Measurements from ENCODE around the gene DCAF16. TPM values are rescaled to one million over a fixed set of nuclear protein-coding genes. Genes with fewer than 3 reads are reported as not detected.

The DCAF16 gene
- total RNA-seq, 2 donors from 2014 or later: 12.9 to 31.1 TPM

DNA sequence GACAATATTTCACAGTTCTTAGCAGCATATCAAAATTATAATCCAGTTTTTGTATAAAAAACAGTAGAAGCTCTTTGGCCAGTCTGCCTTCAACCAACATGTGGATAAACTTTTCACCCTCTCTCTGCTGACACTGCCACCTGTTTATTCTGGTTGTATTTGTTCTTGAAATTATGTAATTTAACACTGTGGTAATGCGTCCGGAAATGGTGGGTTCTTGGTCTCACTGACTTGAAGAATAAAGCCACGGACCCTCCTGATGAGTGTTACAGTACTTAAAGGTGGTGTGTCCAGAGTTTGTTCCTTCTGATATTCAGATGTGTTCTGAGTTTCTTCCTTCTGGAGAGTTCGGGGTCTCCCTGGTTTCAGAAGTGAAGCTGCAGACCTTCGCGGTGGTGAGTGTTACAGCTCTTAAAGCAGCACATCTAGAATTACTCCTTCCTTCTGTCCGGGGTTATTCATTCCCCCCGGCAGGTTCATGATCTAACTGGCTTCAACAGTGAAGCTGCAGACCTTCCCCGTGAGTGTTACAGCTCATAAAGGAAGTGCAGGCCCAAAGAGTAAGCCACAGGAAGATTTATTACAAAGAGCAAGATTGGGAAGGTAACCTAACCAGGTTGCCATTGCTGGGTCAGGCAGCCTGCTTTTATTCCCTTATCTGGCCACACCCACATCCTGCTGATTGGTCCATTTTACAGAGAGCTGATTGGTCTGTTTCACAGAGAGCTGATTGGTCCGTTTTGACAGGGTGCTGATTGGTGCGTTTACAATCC, 44.9 kb downstream of the DCAF16 start:
- H3K27ac ChIP-seq: no peak overlapping the region
- no peaks in the 10 kb centered on the region for H3K27me3 ChIP-seq (replicated peaks; ENCODE audit: insufficient read depth)
- H3K9me3 ChIP-seq: no peaks in the 10 kb centered on the region
- DNase-seq (ENCODE audit: low spot score) (no peak), ATAC-seq (ENCODE audit: insufficient number of reproducible peaks, low FRiP score, low read depth) (no peak)
- no peak overlapping the region for H3K4me3 ChIP-seq
- no peaks in the 10 kb centered on the region for H3K4me1 ChIP-seq (ENCODE audit: control insufficient read depth in 1 of 2, low read depth in 2 of 2)
- TF ChIP-seq CTCF (IDR thresholded peaks at IDR 0.05): no peak
- no peaks in the 10 kb centered on the region for H3K36me3 ChIP-seq

- Histone ChIP-seq H3K4me3 (no peak overlapping the region), H3K27ac (no peak overlapping the region), H3K4me1 (ENCODE audit: control insufficient read depth in 1 of 2, low read depth in 2 of 2) (no peaks in the 10 kb centered on the region), H3K36me3 (no peaks in the 10 kb centered on the region), H3K27me3 (replicated peaks; ENCODE audit: insufficient read depth) (no peaks in the 10 kb centered on the region), H3K9me3 (no peaks in the 10 kb centered on the region)
- DNase-seq (ENCODE audit: low spot score) (no peak), ATAC-seq (ENCODE audit: insufficient number of reproducible peaks, low FRiP score, low read depth) (no peak)
- no peak for TF ChIP-seq CTCF (IDR thresholded peaks at IDR 0.05)
These were observed 46.6 kb downstream of the DCAF16 start for GRCh38 chr4:17763931-17764330.

DNA sequence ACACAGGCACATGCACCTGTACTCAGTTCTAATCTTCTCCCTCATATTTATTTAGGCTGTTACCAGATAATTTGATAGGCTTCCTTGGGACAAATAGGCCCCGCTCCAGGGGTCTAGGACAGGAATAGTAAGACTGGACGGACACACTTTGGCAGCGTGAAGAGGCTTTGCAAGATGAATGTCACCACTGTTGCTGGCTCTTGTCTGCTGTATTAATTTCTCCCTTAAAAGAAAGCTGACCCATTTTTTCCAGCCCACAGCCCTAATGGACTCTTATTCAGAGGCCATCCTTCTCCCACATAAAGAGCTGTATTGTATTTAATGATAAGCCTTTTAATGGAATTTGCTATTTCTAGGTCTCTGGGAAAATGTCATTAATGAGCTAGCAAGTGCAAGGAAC, 47.1 kb downstream of the DCAF16 start:
- ATAC-seq (ENCODE audit: insufficient number of reproducible peaks, low FRiP score, low read depth) (no peak), DNase-seq (ENCODE audit: low spot score) (no peak)
- H3K9me3 ChIP-seq: no peaks in the 10 kb centered on the region

DNA sequence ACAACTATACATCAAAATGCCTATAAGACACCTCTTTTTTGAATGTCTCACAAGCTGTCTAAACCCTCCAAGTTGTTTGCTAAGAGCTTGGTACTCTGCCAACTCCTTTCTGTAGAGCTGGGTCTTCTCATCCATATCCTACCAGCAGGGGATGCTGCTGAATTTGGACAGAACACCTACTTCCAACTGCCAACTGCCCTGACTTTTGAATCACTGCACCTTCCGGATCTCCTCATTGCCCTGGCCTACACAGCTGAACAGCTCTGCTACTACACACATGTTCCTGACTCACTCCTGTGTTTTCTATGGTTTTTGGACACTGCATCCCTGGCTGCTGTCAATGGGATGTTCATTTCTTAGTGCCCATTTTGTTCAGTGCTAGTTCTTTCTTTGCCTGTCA, 47.8 kb downstream of the DCAF16 start:
- Histone ChIP-seq H3K9me3 (no peaks in the 10 kb centered on the region), H3K27ac (no peak overlapping the region), H3K4me1 (ENCODE audit: control insufficient read depth in 1 of 2, low read depth in 2 of 2) (no peaks in the 10 kb centered on the region), H3K36me3 (no peaks in the 10 kb centered on the region), H3K27me3 (replicated peaks; ENCODE audit: insufficient read depth) (no peaks in the 10 kb centered on the region), H3K4me3 (no peak overlapping the region)
- no peak for TF ChIP-seq CTCF (IDR thresholded peaks at IDR 0.05)
- ATAC-seq (ENCODE audit: insufficient number of reproducible peaks, low FRiP score, low read depth) (no peak), DNase-seq (ENCODE audit: low spot score) (no peak)

More for the DNA sequence above, 47.1 kb downstream of the DCAF16 start:
- Histone ChIP-seq H3K27me3 (replicated peaks; ENCODE audit: insufficient read depth) (no peaks in the 10 kb centered on the region), H3K4me3 (no peak overlapping the region), H3K4me1 (ENCODE audit: control insufficient read depth in 1 of 2, low read depth in 2 of 2) (no peaks in the 10 kb centered on the region), H3K27ac (no peak overlapping the region), H3K36me3 (no peaks in the 10 kb centered on the region)
- TF ChIP-seq CTCF (IDR thresholded peaks at IDR 0.05): no peak

DNA sequence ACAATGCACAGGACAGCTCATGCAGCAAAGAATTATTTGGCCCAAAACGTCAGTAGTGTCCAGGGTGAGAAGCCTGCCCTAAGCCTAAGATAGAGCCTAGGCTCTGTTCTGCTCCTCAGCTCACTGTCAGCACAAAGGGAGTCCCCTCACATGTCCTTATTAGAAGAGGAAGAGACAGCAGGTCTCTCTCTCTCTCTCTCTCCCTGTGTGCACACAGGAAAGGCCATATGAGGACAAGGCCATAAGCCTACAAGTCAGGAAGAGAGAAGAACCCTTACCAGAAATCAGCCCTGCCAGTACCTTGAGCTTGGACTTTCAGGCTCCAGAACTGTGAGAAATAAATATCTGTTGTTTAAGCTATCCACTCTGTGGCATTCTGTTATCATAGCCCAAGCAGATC, 49.5 kb downstream of the DCAF16 start:
- H3K36me3 ChIP-seq: no peaks in the 10 kb centered on the region
- no peak overlapping the region for H3K4me3 ChIP-seq

More for the DNA sequence above, 49.5 kb downstream of the DCAF16 start:
- ATAC-seq (ENCODE audit: insufficient number of reproducible peaks, low FRiP score, low read depth) (no peak), DNase-seq (ENCODE audit: low spot score) (no peak)
- H3K27me3 ChIP-seq (replicated peaks; ENCODE audit: insufficient read depth): no peaks in the 10 kb centered on the region
- no peaks in the 10 kb centered on the region for H3K9me3 ChIP-seq
- TF ChIP-seq CTCF (IDR thresholded peaks at IDR 0.05): no peak
- H3K4me1 ChIP-seq (ENCODE audit: control insufficient read depth in 1 of 2, low read depth in 2 of 2): no peaks in the 10 kb centered on the region
- no peak overlapping the region for H3K27ac ChIP-seq

Data from thoracic aorta (tissue), 2 donors.